Inferior parietal cortex (tissue), 1 donor: Measurements from ENCODE around the gene BTF3.
"Not testable (repeated sequence)": the region's sequence is repeated elsewhere in the genome, so short reads cannot be mapped to it uniquely, and the experiment has no call there.

Experiments used
- DNase-seq: peaks from one replicate; pipeline ENCODE4 v3.0.0-alpha.2; 2016; ENCODE audit errors: extremely low spot score

The BTF3 gene

GRCh38 chr5:73485715-73486114, 12.5 kb upstream of the BTF3 start:
- no peak for DNase-seq

GRCh38 chr5:73486119-73486899, 11.9 kb upstream of the BTF3 start:
- DNase-seq: no peak

GRCh38 chr5:73487257-73487656, 11.0 kb upstream of the BTF3 start:
- not testable (repeated sequence) for DNase-seq

- no peak for DNase-seq
These were observed 10.4 kb upstream of the BTF3 start for GRCh38 chr5:73487815-73488214.

GRCh38 chr5:73488806-73489205, 9.4 kb upstream of the BTF3 start:
- no peak for DNase-seq

- no peak for DNase-seq
These were observed 8.2 kb upstream of the BTF3 start for GRCh38 chr5:73490088-73490487.

GRCh38 chr5:73491155-73491554, 7.1 kb upstream of the BTF3 start:
- DNase-seq: no peak

- no peak for DNase-seq
These were observed 4.8 kb upstream of the BTF3 start for GRCh38 chr5:73493421-73493820.

GRCh38 chr5:73494721-73495120, 3.5 kb upstream of the BTF3 start:
- no peak for DNase-seq

- DNase-seq: no peak
These were observed 2.4 kb upstream of the BTF3 start for GRCh38 chr5:73495772-73496335.

- DNase-seq: peak; percentile 46
These were observed 1.2 kb upstream of the BTF3 start for GRCh38 chr5:73496984-73497457.

GRCh38 chr5:73497497-73498056, 665 bp upstream of the BTF3 start:
- DNase-seq: peak; percentile 47

GRCh38 chr5:73499187-73499586, 945 bp downstream of the BTF3 start:
- no peak for DNase-seq

- DNase-seq: no peak
These were observed 1.5 kb downstream of the BTF3 start for GRCh38 chr5:73499756-73500155.

- no peak for DNase-seq
These were observed 3.2 kb downstream of the BTF3 start for GRCh38 chr5:73501406-73501805.

GRCh38 chr5:73506459-73506955, 8.3 kb downstream of the BTF3 start:
- no peak for DNase-seq

- no peak for DNase-seq
These were observed 8.8 kb downstream of the BTF3 start for GRCh38 chr5:73507062-73507461.

GRCh38 chr5:73508521-73508920, 10.3 kb downstream of the BTF3 start:
- DNase-seq: not testable (repeated sequence)

GRCh38 chr5:73513996-73514395, 15.8 kb downstream of the BTF3 start:
- DNase-seq: no peak

- no peak for DNase-seq
These were observed 16.2 kb downstream of the BTF3 start for GRCh38 chr5:73514418-73514817.

- DNase-seq: no peak
These were observed 17.0 kb downstream of the BTF3 start for GRCh38 chr5:73515232-73515631.

- DNase-seq: peak; percentile 90
These were observed 21.5 kb downstream of the BTF3 start for GRCh38 chr5:73519531-73520283.
